Nephron progenitor cell (in vitro differentiated cells): ENCODE results near the gene ZNF593.

Experiments used
- DNase-seq: peaks from one replicate; pipeline ENCODE4 v3.0.0; 2021
- H3K27ac Mint-ChIP-seq: 2 replicates; pipeline ENCODE4 v1.8.0; 2021; ENCODE audit warnings: mild to moderate bottlenecking, moderate library complexity, mixed read lengths
- H3K27me3 Mint-ChIP-seq: 2 replicates; pipeline ENCODE4 v1.8.0; 2021; ENCODE audit warnings: mild to moderate bottlenecking, low read depth, mixed read lengths; ENCODE audit not compliant: poor library complexity
- H3K36me3 Mint-ChIP-seq: 2 replicates; pipeline ENCODE4 v1.8.0; 2021; ENCODE audit warnings: low read depth, mixed read lengths
- H3K4me1 Mint-ChIP-seq: 2 replicates; pipeline ENCODE4 v1.8.0; 2021; ENCODE audit warnings: mixed read lengths
- H3K4me3 Mint-ChIP-seq: 2 replicates; pipeline ENCODE4 v1.8.0; 2021; ENCODE audit warnings: mild to moderate bottlenecking, moderate library complexity, mixed read lengths
- H3K9me3 Mint-ChIP-seq: 2 replicates; pipeline ENCODE4 v1.8.0; 2021; ENCODE audit warnings: mild to moderate bottlenecking, moderate library complexity, mixed read lengths
- TF ChIP-seq, protein P1 (sequence below): fragments of 200-600 bp; sonication (generic); IDR thresholded peaks from 2 replicates; pipeline ENCODE4 v1.5.0; 2021; ENCODE audit warnings: antibody characterized with exemption

Gene ZNF593

DNA sequence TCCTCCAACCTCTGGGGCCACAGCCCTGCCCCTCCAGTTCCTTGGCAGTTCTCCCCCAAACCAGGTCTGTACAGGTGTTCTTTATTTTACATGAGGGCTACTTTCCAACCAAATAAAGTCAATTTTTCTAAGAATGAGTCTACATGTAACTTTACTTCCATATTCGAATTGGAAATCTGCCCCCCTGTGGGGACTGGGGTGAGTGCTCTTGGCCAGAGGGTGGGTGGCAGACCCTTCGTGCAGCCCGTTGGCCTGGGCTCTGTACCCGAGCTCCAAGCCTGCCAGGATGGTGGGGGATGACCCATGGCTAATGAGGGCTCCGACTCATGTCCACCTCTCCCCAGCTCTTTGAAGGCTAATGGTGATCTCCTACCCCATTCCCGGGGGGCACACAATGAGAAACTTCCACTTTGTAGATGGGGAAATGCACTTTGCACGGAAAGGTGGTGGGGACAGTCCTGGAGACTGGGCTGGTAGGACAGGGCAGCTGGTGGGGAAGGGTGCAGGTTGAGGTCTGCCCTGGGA, 20.1 kb downstream of the ZNF593 start:
- H3K27ac Mint-ChIP-seq: peak overlapping the region; percentile 75
- no peak for DNase-seq
- no peaks in the 10 kb centered on the region for H3K9me3 Mint-ChIP-seq
- H3K4me3 Mint-ChIP-seq: no peak overlapping the region
- TF ChIP-seq, protein P1, sequence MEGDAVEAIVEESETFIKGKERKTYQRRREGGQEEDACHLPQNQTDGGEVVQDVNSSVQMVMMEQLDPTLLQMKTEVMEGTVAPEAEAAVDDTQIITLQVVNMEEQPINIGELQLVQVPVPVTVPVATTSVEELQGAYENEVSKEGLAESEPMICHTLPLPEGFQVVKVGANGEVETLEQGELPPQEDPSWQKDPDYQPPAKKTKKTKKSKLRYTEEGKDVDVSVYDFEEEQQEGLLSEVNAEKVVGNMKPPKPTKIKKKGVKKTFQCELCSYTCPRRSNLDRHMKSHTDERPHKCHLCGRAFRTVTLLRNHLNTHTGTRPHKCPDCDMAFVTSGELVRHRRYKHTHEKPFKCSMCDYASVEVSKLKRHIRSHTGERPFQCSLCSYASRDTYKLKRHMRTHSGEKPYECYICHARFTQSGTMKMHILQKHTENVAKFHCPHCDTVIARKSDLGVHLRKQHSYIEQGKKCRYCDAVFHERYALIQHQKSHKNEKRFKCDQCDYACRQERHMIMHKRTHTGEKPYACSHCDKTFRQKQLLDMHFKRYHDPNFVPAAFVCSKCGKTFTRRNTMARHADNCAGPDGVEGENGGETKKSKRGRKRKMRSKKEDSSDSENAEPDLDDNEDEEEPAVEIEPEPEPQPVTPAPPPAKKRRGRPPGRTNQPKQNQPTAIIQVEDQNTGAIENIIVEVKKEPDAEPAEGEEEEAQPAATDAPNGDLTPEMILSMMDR: no peak
- H3K36me3 Mint-ChIP-seq: no peaks in the 10 kb centered on the region
- H3K27me3 Mint-ChIP-seq: peaks cover 7% of the 10 kb centered on the region
- peaks cover 29% of the 10 kb centered on the region for H3K4me1 Mint-ChIP-seq

DNA sequence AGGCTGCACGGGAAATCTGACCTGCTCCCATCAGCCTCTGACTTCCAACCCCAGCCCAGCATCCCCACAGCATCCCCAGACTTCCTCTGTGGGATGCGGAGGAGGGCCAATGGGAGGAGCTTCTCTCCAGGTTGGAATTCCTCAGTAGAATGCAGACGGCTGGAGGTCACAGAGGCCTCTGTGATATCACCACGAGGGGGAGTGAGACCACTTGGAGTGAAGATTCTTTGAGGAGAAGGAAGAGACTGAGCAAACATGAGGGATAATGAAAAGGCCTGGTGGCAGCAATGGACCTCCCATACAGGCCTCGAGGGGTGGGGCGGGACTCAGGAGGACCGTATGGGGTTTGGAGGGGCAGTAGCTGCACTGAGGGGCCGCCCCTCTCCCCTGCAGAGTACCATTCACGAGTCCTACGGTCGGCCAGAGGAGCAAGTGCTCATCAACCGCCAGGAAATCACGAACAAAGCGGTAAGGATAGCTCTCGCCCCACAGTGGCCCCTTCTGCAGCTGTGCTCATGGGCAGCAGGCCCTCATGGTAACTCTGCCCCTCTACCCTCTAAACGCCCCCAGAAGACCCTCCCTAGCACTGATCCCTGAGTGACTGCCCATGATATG, 20.8 kb downstream of the ZNF593 start, which contains the start of gene CATSPER4:
Gene CATSPER4, plus strand, starts transcription at position 230 of the 615 bp plus-strand sequence. Its CDS starts 26 bp downstream, at position 256.
- no peaks in the 10 kb centered on the region for H3K9me3 Mint-ChIP-seq

DNA sequence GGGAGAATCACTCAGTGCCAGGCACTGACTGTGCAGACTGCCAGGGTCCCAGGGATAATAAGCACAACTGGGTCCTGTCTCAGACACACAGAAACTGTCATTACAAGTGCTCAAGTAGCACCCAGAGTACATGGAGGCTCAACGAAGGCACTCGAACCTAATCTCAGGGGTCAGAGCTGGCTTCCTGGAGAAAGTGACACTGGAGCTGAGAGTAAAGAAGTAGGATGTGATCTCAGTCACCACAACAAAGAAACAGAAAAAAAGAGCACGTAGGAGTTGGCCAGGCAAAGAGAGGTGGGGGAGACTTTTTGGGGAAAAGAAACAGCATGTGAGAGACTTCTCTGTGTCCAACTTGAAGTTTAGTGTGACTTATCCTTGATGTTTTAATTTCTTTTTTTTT, 22.0 kb downstream of the ZNF593 start:
- no peak for DNase-seq
- no peak overlapping the region for H3K4me3 Mint-ChIP-seq
- H3K36me3 Mint-ChIP-seq: no peaks in the 10 kb centered on the region
- H3K9me3 Mint-ChIP-seq: no peaks in the 10 kb centered on the region
- H3K27me3 Mint-ChIP-seq: peaks cover 7% of the 10 kb centered on the region
- H3K4me1 Mint-ChIP-seq: peaks cover 29% of the 10 kb centered on the region
- TF ChIP-seq, protein P1: no peak
- peak overlapping the region; percentile 29 for H3K27ac Mint-ChIP-seq

More for the DNA sequence above, 20.8 kb downstream of the ZNF593 start, which contains the start of gene CATSPER4:
- Mint-ChIP-seq H3K4me3 (no peak within 1 kb of the TSS), H3K4me1 (peaks cover 29% of the 10 kb centered on the region), H3K36me3 (no peaks in the 10 kb centered on the region), H3K27ac (peak within 1 kb of the TSS; percentile 75), H3K27me3 (peaks cover 7% of the 10 kb centered on the region)
- TF ChIP-seq, protein P1: peak; percentile 43
- peak; percentile 67 for DNase-seq

DNA sequence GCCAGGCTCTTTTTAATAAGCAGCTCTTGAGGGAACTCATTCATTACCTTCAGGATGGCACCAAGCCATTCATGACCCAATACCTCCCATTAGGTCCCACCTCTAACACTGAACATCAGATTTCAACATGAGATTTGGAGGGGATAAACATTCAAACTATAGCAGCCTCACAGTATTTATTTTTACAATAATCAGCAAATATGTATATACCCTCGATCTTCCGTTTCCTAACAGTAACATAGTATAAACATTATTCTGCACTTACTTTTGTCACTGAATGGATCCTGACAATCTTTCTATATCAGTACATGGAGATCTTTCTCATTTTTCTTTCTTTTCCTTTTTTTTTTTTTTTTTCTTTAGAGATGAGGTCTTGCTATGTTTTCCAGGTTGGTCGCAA, 26.1 kb downstream of the ZNF593 start:
- Mint-ChIP-seq H3K27me3 (peaks cover 12% of the 10 kb centered on the region), H3K4me1 (peaks cover 25% of the 10 kb centered on the region), H3K27ac (no peak overlapping the region)

DNA sequence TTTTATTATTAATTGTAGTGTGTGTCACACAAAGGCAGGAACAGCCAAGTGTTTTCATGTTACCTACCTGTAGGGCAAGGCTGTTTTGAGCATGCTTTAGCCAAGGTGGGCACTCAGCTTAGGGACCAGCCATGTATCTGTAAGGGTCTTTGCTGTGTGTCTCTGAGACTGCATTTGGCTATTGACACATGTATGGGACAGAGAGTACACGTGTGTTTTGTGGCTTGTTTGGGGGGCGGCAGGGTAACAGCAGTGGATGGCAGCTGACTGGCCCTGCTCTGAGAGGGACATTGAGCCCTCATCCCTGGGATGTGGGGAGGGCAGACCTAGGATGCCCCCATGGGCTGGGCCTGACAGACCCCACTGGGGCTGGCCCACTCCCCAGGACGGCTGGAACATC, 27.6 kb downstream of the ZNF593 start:
- no peak overlapping the region for H3K27ac Mint-ChIP-seq
- no peaks in the 10 kb centered on the region for H3K36me3 Mint-ChIP-seq
- DNase-seq: no peak
- H3K4me3 Mint-ChIP-seq: no peak overlapping the region
- TF ChIP-seq, protein P1: no peak
- H3K27me3 Mint-ChIP-seq: peaks cover 22% of the 10 kb centered on the region
- peaks cover 28% of the 10 kb centered on the region for H3K4me1 Mint-ChIP-seq
- no peaks in the 10 kb centered on the region for H3K9me3 Mint-ChIP-seq

More for the DNA sequence above, 26.1 kb downstream of the ZNF593 start:
- Mint-ChIP-seq H3K4me3 (no peak overlapping the region), H3K9me3 (no peaks in the 10 kb centered on the region), H3K36me3 (no peaks in the 10 kb centered on the region)
- TF ChIP-seq, protein P1: no peak
- no peak for DNase-seq

DNA sequence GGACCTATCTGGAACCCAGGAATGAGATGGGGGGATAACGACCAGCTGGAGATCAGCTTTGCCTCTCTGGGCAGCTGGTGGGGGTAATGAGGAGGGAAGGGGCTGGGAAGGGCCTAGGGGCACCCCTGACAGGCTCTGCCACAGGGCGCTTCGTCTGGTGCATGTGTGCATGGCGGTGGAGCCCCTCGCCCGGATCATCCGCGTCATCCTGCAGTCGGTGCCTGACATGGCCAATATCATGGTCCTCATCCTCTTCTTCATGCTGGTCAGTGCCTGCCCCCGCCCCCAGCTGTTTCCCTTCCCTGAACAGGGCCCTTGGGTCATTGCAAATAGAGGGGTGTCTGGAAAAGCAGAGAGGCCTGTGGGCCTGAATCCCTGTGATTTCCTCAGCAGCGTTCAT, 28.1 kb downstream of the ZNF593 start:
- Mint-ChIP-seq H3K9me3 (no peaks in the 10 kb centered on the region), H3K4me1 (peaks cover 30% of the 10 kb centered on the region), H3K27ac (no peak overlapping the region), H3K36me3 (no peaks in the 10 kb centered on the region), H3K27me3 (peaks cover 25% of the 10 kb centered on the region), H3K4me3 (no peak overlapping the region)
- DNase-seq: no peak
- TF ChIP-seq, protein P1: no peak
